Activated CD4-positive, alpha-beta memory T cell treated with anti-CD3 and anti-CD28 coated beads, Interleukin-2, amount 10 ng/mL, durations not matched to agents 7 days and 5 days (primary cell): ENCODE results near the gene CTSV. TPM values are rescaled to one million over a fixed set of nuclear protein-coding genes. Genes with fewer than 3 reads are reported as not detected.
A peak's percentile ranks its signal among the peaks of the same experiment; 100 is the strongest.
"Not testable (repeated sequence)": the region's sequence is repeated elsewhere in the genome, so short reads cannot be mapped to it uniquely, and the experiment has no call there.

ENCODE experiments used
- CTCF ChIA-PET: fragments of 350-600 bp; sonication (Branson Sonifier 250); formaldehyde crosslinking; loops from one replicate; lab custom pipeline; 2021; ENCODE audit warnings: antibody characterized with exemption, inconsistent platforms; lab: Charles Lee
- POLR2A ChIA-PET: fragments of 350-600 bp; sonication (Branson Sonifier 250); formaldehyde crosslinking; loops from one replicate; lab custom pipeline; 2021; ENCODE audit warnings: antibody characterized with exemption; lab: Charles Lee
- DNase-seq: peaks from one replicate; pipeline ENCODE4 v3.0.0-alpha.2; 2020
- H3K27ac Mint-ChIP-seq: one replicate; pipeline ENCODE4 v1.8.0; 2021; ENCODE audit warnings: mild to moderate bottlenecking, mixed read lengths
- H3K27me3 Mint-ChIP-seq: one replicate; pipeline ENCODE4 v1.8.0; 2021; ENCODE audit warnings: mixed read lengths
- H3K36me3 Mint-ChIP-seq: one replicate; pipeline ENCODE4 v1.8.0; 2021; ENCODE audit warnings: low read depth, mixed read lengths
- H3K4me1 Mint-ChIP-seq: one replicate; pipeline ENCODE4 v1.8.0; 2021; ENCODE audit warnings: mixed read lengths
- H3K4me3 Mint-ChIP-seq: one replicate; pipeline ENCODE4 v1.8.0; 2021; ENCODE audit warnings: mild to moderate bottlenecking, mixed read lengths
- H3K9me3 Mint-ChIP-seq: one replicate; pipeline ENCODE4 v1.8.0; 2021; ENCODE audit warnings: mixed read lengths
- total RNA-seq, 2 experiments: library from RNA; stranded (reverse); gene quantifications; one replicate each; pipeline ENCODE4 v1.2.3, GENCODE V29; 2021

The CTSV gene
- total RNA-seq, 2 experiments from 2014 or later, result 0.45 to 0.73 TPM

- no peak for DNase-seq
- ChIA-PET CTCF (no interaction called here), POLR2A (no interaction called here)
- H3K36me3 Mint-ChIP-seq, result no peaks in the 10 kb centered on the region
- H3K4me3 Mint-ChIP-seq, result no peak overlapping the region
- H3K27ac Mint-ChIP-seq, result no peak overlapping the region
- H3K9me3 Mint-ChIP-seq, result peaks cover 2% of the 10 kb centered on the region
- peaks cover 4% of the 10 kb centered on the region for H3K4me1 Mint-ChIP-seq
- peaks cover 8% of the 10 kb centered on the region for H3K27me3 Mint-ChIP-seq
Observed at GRCh38 chr9:97064176-97064575, 25.2 kb upstream of the CTSV start.

- H3K4me3 Mint-ChIP-seq, result no peak overlapping the region
- H3K27me3 Mint-ChIP-seq, result peaks cover 4% of the 10 kb centered on the region
- H3K9me3 Mint-ChIP-seq, result peaks cover 2% of the 10 kb centered on the region
- POLR2A ChIA-PET, result no interaction called here
- H3K27ac Mint-ChIP-seq, result no peak overlapping the region
- no peaks in the 10 kb centered on the region for H3K36me3 Mint-ChIP-seq
- peaks cover 4% of the 10 kb centered on the region for H3K4me1 Mint-ChIP-seq
- CTCF ChIA-PET, result no interaction called here
- DNase-seq, result no peak
Observed at GRCh38 chr9:97060796-97061195, 21.9 kb upstream of the CTSV start.

- Mint-ChIP-seq H3K27me3 (peaks cover 5% of the 10 kb centered on the region), H3K4me1 (peaks cover 4% of the 10 kb centered on the region), H3K4me3 (no peak overlapping the region), H3K36me3 (no peaks in the 10 kb centered on the region), H3K9me3 (no peaks in the 10 kb centered on the region), H3K27ac (no peak overlapping the region)
- no peak for DNase-seq
- ChIA-PET CTCF (no interaction called here), POLR2A (no interaction called here)
Observed at GRCh38 chr9:97059626-97060025, 20.7 kb upstream of the CTSV start.

- H3K27ac Mint-ChIP-seq, result no peak overlapping the region
- H3K9me3 Mint-ChIP-seq, result no peaks in the 10 kb centered on the region
- CTCF ChIA-PET, result no interaction called here
- H3K4me1 Mint-ChIP-seq, result peaks cover 4% of the 10 kb centered on the region
- no peak overlapping the region for H3K4me3 Mint-ChIP-seq
- DNase-seq, result no peak
- POLR2A ChIA-PET, result no interaction called here
- H3K27me3 Mint-ChIP-seq, result peaks cover 8% of the 10 kb centered on the region
- no peaks in the 10 kb centered on the region for H3K36me3 Mint-ChIP-seq
Observed at GRCh38 chr9:97057651-97058050, 18.7 kb upstream of the CTSV start.

GRCh38 chr9:97055891-97056290 lies 16.9 kb upstream of the CTSV start:
- H3K9me3 Mint-ChIP-seq, H3K4me3 Mint-ChIP-seq, CTCF ChIA-PET, H3K4me1 Mint-ChIP-seq, DNase-seq, H3K27ac Mint-ChIP-seq, POLR2A ChIA-PET, H3K36me3 Mint-ChIP-seq: not testable (repeated sequence)
- H3K27me3 Mint-ChIP-seq, result peaks cover 11% of the 10 kb centered on the region

- no peak overlapping the region for H3K27ac Mint-ChIP-seq
- CTCF ChIA-PET, result no interaction called here
- no peaks in the 10 kb centered on the region for H3K9me3 Mint-ChIP-seq
- H3K27me3 Mint-ChIP-seq, result peaks cover 14% of the 10 kb centered on the region
- no peak for DNase-seq
- H3K36me3 Mint-ChIP-seq, result no peaks in the 10 kb centered on the region
- POLR2A ChIA-PET, result no interaction called here
- no peaks in the 10 kb centered on the region for H3K4me1 Mint-ChIP-seq
- H3K4me3 Mint-ChIP-seq, result no peak overlapping the region
Observed at GRCh38 chr9:97053717-97054116, 14.8 kb upstream of the CTSV start.

GRCh38 chr9:97052735-97053134 lies 13.8 kb upstream of the CTSV start:
- Mint-ChIP-seq H3K27me3 (peaks cover 15% of the 10 kb centered on the region), H3K27ac (no peak overlapping the region), H3K9me3 (no peaks in the 10 kb centered on the region), H3K4me3 (no peak overlapping the region), H3K4me1 (no peaks in the 10 kb centered on the region), H3K36me3 (no peaks in the 10 kb centered on the region)
- no peak for DNase-seq
- ChIA-PET CTCF (no interaction called here), POLR2A (no interaction called here)

- CTCF ChIA-PET, result no interaction called here
- H3K36me3 Mint-ChIP-seq, result no peaks in the 10 kb centered on the region
Observed at GRCh38 chr9:97046228-97046627, 7.3 kb upstream of the CTSV start.

GRCh38 chr9:97045300-97045699 lies 6.4 kb upstream of the CTSV start:
- DNase-seq, result no peak
- no peak overlapping the region for H3K27ac Mint-ChIP-seq

More at GRCh38 chr9:97046228-97046627, 7.3 kb upstream of the CTSV start:
- POLR2A ChIA-PET, result no interaction called here
- no peak for DNase-seq
- Mint-ChIP-seq H3K4me3 (no peak overlapping the region), H3K4me1 (no peaks in the 10 kb centered on the region), H3K27ac (no peak overlapping the region), H3K9me3 (no peaks in the 10 kb centered on the region), H3K27me3 (peaks cover 38% of the 10 kb centered on the region)

GRCh38 chr9:97041898-97042297 lies 3.0 kb upstream of the CTSV start:
- ChIA-PET POLR2A (no interaction called here), CTCF (interaction anchor here (0.6 to 0.7 kb wide), 2 partner anchors 160 to 427 kb away, joined by 3 to 5 read pairs; no protein-coding TSS in a partner anchor)
- Mint-ChIP-seq H3K4me3 (no peak overlapping the region), H3K36me3 (no peaks in the 10 kb centered on the region), H3K27ac (no peak overlapping the region), H3K9me3 (no peaks in the 10 kb centered on the region), H3K27me3 (peaks cover 46% of the 10 kb centered on the region), H3K4me1 (peaks cover 10% of the 10 kb centered on the region)
- no peak for DNase-seq

More at GRCh38 chr9:97045300-97045699, 6.4 kb upstream of the CTSV start:
- H3K4me3 Mint-ChIP-seq, result no peak overlapping the region
- H3K4me1 Mint-ChIP-seq, result no peaks in the 10 kb centered on the region
- H3K27me3 Mint-ChIP-seq, result peaks cover 35% of the 10 kb centered on the region
- H3K9me3 Mint-ChIP-seq, result no peaks in the 10 kb centered on the region
- H3K36me3 Mint-ChIP-seq, result no peaks in the 10 kb centered on the region
- ChIA-PET POLR2A (no interaction called here), CTCF (no interaction called here)

- H3K27me3 Mint-ChIP-seq, result peaks cover 54% of the 10 kb centered on the region
- ChIA-PET POLR2A (no interaction called here), CTCF (no interaction called here)
- no peaks in the 10 kb centered on the region for H3K9me3 Mint-ChIP-seq
- H3K36me3 Mint-ChIP-seq, result no peaks in the 10 kb centered on the region
- H3K4me1 Mint-ChIP-seq, result peaks cover 10% of the 10 kb centered on the region
- peak overlapping the region; percentile 74 for H3K4me3 Mint-ChIP-seq
- no peak for DNase-seq
- H3K27ac Mint-ChIP-seq, result no peak overlapping the region
Observed at GRCh38 chr9:97039514-97039860, 545 bp upstream of the CTSV start.

- POLR2A ChIA-PET, result not testable (repeated sequence)
Observed at GRCh38 chr9:97023505-97023904, 15.4 kb downstream of the CTSV start.

GRCh38 chr9:97013151-97014132 lies 25.5 kb downstream of the CTSV start:
- H3K27me3 Mint-ChIP-seq, H3K36me3 Mint-ChIP-seq, POLR2A ChIA-PET, H3K9me3 Mint-ChIP-seq, CTCF ChIA-PET: not testable (repeated sequence)
- H3K4me3 Mint-ChIP-seq, result peak overlapping the region; percentile 85
- peaks cover 14% of the 10 kb centered on the region for H3K4me1 Mint-ChIP-seq
- H3K27ac Mint-ChIP-seq, result peak overlapping the region; percentile 88
- DNase-seq, result peak; percentile 79

More at GRCh38 chr9:97023505-97023904, 15.4 kb downstream of the CTSV start:
- H3K36me3 Mint-ChIP-seq, H3K27ac Mint-ChIP-seq, H3K4me3 Mint-ChIP-seq, H3K27me3 Mint-ChIP-seq, CTCF ChIA-PET, H3K4me1 Mint-ChIP-seq, DNase-seq, H3K9me3 Mint-ChIP-seq: not testable (repeated sequence)

- H3K27me3 Mint-ChIP-seq, H3K36me3 Mint-ChIP-seq, CTCF ChIA-PET, POLR2A ChIA-PET, H3K9me3 Mint-ChIP-seq: not testable (repeated sequence)
- peak overlapping the region; percentile 88 for H3K27ac Mint-ChIP-seq
- peak; percentile 34 for DNase-seq
- H3K4me3 Mint-ChIP-seq, result peak overlapping the region; percentile 85
- peaks cover 14% of the 10 kb centered on the region for H3K4me1 Mint-ChIP-seq
Observed at GRCh38 chr9:97012617-97013016, 26.3 kb downstream of the CTSV start.
